Adrenal gland (tissue), 12 donors: ENCODE data around the gene ZNF648. TPM values are rescaled to one million over a fixed set of nuclear protein-coding genes. Genes with fewer than 3 reads are reported as not detected.
"Not testable (repeated sequence)": the region's sequence is repeated elsewhere in the genome, so short reads cannot be mapped to it uniquely, and the experiment has no call there.

Source experiments
- DNase-seq, 7 donors: peaks; one replicate each; pipeline ENCODE4 v3.0.0-alpha.2; 2019 to 2020
- H3K27ac ChIP-seq, 5 donors: fragments of 200-600 bp; sonication (generic) in 4 of 5; 1 replicate in 3 of 5; 2 replicates in 2 of 5; pipeline versions ENCODE4 v1.5.1 to v1.8.0; 2016 to 2020; ENCODE audit warnings: mild to moderate bottlenecking in 1 of 5
- H3K27me3 ChIP-seq: fragments of 200-600 bp; 2 replicates; pipeline ENCODE4 v1.8.0; 2021
- H3K36me3 ChIP-seq, 2 donors: fragments of 200-600 bp; replicated peaks in 1 of 2; 1 replicate in 1 of 2; 2 replicates in 1 of 2; pipeline versions ENCODE4 v1.5.1 to v1.8.0; 2018 to 2022
- H3K4me1 ChIP-seq, 2 donors: fragments of 200-600 bp; replicated peaks in 1 of 2; 1 replicate in 1 of 2; 2 replicates in 1 of 2; pipeline versions ENCODE4 v1.5.1 to v1.8.0; 2018 to 2021
- H3K4me3 ChIP-seq, 4 donors: fragments of 200-600 bp; sonication (generic) in 3 of 4; one replicate each; pipeline ENCODE4 v1.5.1; 2016 to 2018
- H3K9me3 ChIP-seq, 3 donors: fragments of 200-600 bp; sonication (generic) in 1 of 3; replicated peaks in 1 of 3; 1 replicate in 2 of 3; 2 replicates in 1 of 3; pipeline versions ENCODE4 v1.5.1 to v1.8.0; 2016 to 2021
- CTCF ChIP-seq, 6 experiments: fragments of 450-650 bp in 4 of 6; fragments of 200-600 bp in 2 of 6; sonication (generic) in 1 of 6; IDR thresholded peaks; 1 replicate in 5 of 6; 2 replicates in 1 of 6; pipeline versions ENCODE4 v1.5.1 to v1.8.0; 2016 to 2021; ENCODE audit warnings: antibody characterized with exemption in 6 of 6, mild to moderate bottlenecking in 2 of 6, moderate library complexity in 1 of 6
- POLR2A ChIP-seq, 2 donors: fragments of 450-650 bp; IDR thresholded peaks; one replicate each; pipeline ENCODE4 v1.6.1; 2017; ENCODE audit warnings: antibody characterized with exemption in 2 of 2, mild to moderate bottlenecking in 2 of 2, moderate library complexity in 1 of 2
- WGBS, 4 donors: extraction: QIAGEN DNeasy Blood & Tissue Kit in 2 of 4; methylation state at CpG; one replicate each; pipeline versions ENCODE4 v1.1.5 to v1.1.7; 2013 to 2017; 5-methylcytosine and 5-hydroxymethylcytosine counted together
- intact Hi-C, 2 donors: fragments of 100-400 bp; cut with DNase I; formaldehyde crosslinking; loops; one replicate each; pipeline versions ENCODE4 v1.14.1 to v1.15.0; 2022 to 2023
- polyA plus RNA-seq, 3 donors: library from polyadenylated mRNA; stranded (reverse); fragments of 200-250 nt in 2 of 3; fragments of 350-450 nt in 1 of 3; fragmentation: Illumina TruSeq in 1 of 3; extraction: RNeasy Lipid Tissue Mini Kit (QIAGEN cat#74804) in 1 of 3; gene quantifications; one replicate each; pipeline ENCODE4 v1.2.3, GENCODE V29; 2013 to 2014
- total RNA-seq, 9 donors: library from RNA; depleted of rRNA in 4 of 9; stranded (reverse); fragments of >200 nt in 4 of 9; fragments of 120-200 nt in 1 of 9; fragmentation: NEBNext Ultra II Directional in 1 of 9; extraction: Animal tissue kit (Norgen Biotek cat#: 25700) in 1 of 9; gene quantifications; one replicate each; pipeline versions ENCODE4 v1.1.0 to v1.2.4, GENCODE V29; 2013 to 2023
- donor health status: healthy with polysubstance abuse.
- donor health status: Bipolar disorder and iron deficiency.
- donor health status: DM: yes; HTN: yes; CAD: no.
- donor health status: DM: no; HTN: no; CAD: no.
- donor health status: DM: no; HTN: no; CAD: no.
- donor health status: DM: yes; HTN: yes; CAD: no.

Gene ZNF648
- total and polyA plus RNA-seq, 12 donors, result 0.06 to 0.14 TPM; not detected in 10

DNA sequence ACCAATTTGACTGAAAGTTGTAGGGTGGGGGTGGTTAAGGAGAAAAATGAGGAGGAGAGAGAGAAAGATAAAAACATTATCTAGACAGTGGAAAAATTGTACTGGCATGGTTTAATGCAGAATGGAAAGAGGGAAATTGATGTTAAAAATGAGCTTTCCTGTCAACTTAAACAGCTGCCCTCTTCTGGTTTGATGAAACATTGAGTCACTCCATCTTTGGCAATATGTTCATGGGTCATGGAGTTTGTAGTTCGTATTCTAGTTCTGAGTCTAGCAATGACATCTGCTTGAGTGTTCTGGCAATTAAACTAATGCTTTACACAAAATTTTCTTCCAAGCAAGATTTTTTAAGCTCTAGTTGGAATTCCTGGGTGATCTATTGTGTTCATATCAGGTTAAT is 9.6 kb downstream of the ZNF648 start:
- H3K9me3 ChIP-seq, result no peaks in the 10 kb centered on the region
- intact Hi-C loops, result no loop called here
- WGBS, 4 donors, result 50 to 60% (median 53%) methylated on average over 1 of the region's 1 CpG
- peaks cover 5% of the 10 kb centered on the region for H3K27me3 ChIP-seq
- H3K36me3 ChIP-seq, result no peaks in the 10 kb centered on the region
- H3K4me3 ChIP-seq, result no peak overlapping the region
- TF ChIP-seq POLR2A (IDR thresholded peaks at IDR 0.05) (no peak), CTCF (IDR thresholded peaks at IDR 0.05) (no peak)
- no peak overlapping the region for H3K27ac ChIP-seq
- DNase-seq, result no peak
- H3K4me1 ChIP-seq, result no peaks in the 10 kb centered on the region

- Histone ChIP-seq H3K4me1 (no peaks in the 10 kb centered on the region), H3K9me3 (no peaks in the 10 kb centered on the region), H3K4me3 (no peak overlapping the region), H3K27me3 (no peaks in the 10 kb centered on the region), H3K27ac (no peak overlapping the region), H3K36me3 (no peaks in the 10 kb centered on the region)
- no peak for DNase-seq
- TF ChIP-seq CTCF (IDR thresholded peaks at IDR 0.05) (no peak), POLR2A (IDR thresholded peaks at IDR 0.05) (no peak)
- WGBS, 4 donors, result 57 to 77% (median 70%) methylated on average over 4 of the region's 4 CpGs
- intact Hi-C loops, result no loop called here
Observed at GRCh38 chr1:182050481-182051448, 10.7 kb downstream of the ZNF648 start.

- intact Hi-C loops, result no loop called here
- Histone ChIP-seq H3K27ac (no peak overlapping the region), H3K27me3 (no peaks in the 10 kb centered on the region), H3K9me3 (no peaks in the 10 kb centered on the region), H3K36me3 (no peaks in the 10 kb centered on the region), H3K4me1 (no peaks in the 10 kb centered on the region), H3K4me3 (no peak overlapping the region)
- DNase-seq, result no peak
- WGBS, 4 donors, result 62 to 82% (median 64%) methylated on average over 2 of the region's 2 CpGs
- TF ChIP-seq CTCF (IDR thresholded peaks at IDR 0.05) (no peak), POLR2A (IDR thresholded peaks at IDR 0.05) (no peak)
Observed at GRCh38 chr1:182048562-182048961, 12.9 kb downstream of the ZNF648 start.

DNA sequence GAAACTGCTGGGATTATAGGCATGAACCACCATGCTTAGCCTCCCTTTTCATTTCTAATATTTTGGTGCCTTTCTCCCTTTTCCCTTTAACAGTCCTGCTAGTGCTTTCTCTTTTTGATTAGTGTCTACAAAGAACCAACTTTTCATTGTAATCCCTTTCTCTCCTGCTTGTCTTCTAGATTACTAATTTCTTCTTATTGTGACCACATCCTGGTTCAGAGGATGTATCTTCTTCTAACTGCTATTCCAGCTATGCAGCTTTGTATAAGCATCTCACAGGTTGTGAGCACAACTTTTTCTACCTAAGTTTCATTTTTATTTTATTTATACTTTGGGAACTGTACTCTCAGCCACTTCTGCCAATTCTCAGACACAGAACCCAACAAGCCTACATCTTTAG is 14.7 kb downstream of the ZNF648 start:
- no peak for TF ChIP-seq POLR2A (IDR thresholded peaks at IDR 0.05)
- no peaks in the 10 kb centered on the region for H3K36me3 ChIP-seq
- intact Hi-C loops, result no loop called here

DNA sequence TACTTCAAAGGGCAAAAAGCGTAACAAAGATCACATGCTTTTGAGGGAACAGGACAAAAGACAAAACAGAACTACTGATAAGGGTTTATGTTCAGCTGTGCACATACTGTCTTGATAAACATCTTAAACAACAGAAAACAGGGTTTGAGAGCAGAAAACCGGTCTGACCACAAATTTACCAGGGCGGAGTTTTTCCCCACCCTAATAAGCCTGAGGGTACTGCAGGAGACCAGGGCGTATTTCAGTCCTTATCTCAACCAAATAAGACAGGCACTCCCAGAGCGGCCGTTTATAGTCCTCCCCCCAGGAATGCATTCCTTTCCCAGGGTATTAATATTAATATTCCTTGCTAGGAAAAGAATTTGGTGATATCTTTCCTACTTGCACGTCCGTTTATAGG is 16.0 kb downstream of the ZNF648 start:
- intact Hi-C loops, result not testable (repeated sequence)

More for the DNA sequence above, 14.7 kb downstream of the ZNF648 start:
- Histone ChIP-seq H3K9me3 (no peaks in the 10 kb centered on the region), H3K4me3 (no peak overlapping the region), H3K4me1 (no peaks in the 10 kb centered on the region), H3K27me3 (no peaks in the 10 kb centered on the region), H3K27ac (no peak overlapping the region)
- DNase-seq, result no peak

More for the DNA sequence above, 16.0 kb downstream of the ZNF648 start:
- H3K4me1 ChIP-seq, H3K27ac ChIP-seq, H3K27me3 ChIP-seq, H3K4me3 ChIP-seq, H3K36me3 ChIP-seq, H3K9me3 ChIP-seq, DNase-seq: not testable (repeated sequence)
- 78 to 94% (median 86%) methylated on average over 8 of the region's 8 CpGs for WGBS, 4 donors
